ENCODE measurements around the gene LENG9.
A peak's percentile ranks its signal among the peaks of the same experiment; 100 is the strongest.

Gene LENG9

DNA sequence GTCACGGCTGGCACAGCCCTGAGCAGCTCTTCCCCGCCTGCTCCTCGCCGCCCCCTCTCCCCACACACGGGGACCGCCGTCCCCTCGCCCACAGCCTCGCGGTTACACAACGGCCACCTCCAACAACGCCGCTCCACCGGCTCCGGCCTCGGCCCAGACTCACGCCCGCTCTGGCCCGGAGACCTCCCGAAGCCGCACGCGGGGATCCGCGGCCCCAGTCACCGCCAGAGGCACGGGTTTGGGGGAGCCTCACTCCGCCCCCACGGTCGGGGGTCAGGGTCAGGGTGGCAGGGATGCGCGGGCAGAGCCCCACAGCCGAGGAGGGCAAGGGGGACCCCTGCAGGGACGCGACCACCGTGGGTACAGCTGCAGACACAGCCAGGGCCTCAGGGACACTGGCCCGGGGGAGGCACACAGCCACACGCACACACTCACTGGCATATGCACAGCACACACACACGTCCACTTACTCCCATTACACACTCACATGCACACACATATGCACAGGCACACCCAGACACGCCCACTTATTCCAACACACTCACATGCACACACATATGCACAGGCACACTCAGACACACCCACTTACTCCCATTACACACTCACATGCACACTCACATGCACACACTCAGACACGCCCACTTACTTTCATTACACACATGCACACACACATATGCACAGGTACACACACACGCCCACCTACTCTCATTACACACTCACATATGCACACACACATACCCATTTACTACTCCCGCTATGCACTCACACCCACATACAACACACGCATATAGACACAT lies 46.7 kb downstream of the LENG9 start (continued):
- TF ChIP-seq ZNF747 (tag by site-specific recombination; IDR thresholded peaks at IDR 0.05) (no peak), ZFP3 (tag by site-specific recombination; IDR thresholded peaks at IDR 0.05; ENCODE audit: low read depth) (no peak), KLF1 (tag by site-specific recombination; IDR thresholded peaks at IDR 0.05) (peak; percentile 35; the same call in 1 of the 2 replicates), ZNF416 (tag by site-specific recombination; IDR thresholded peaks at IDR 0.05) (no peak), ZNF571 (tag by site-specific recombination; IDR thresholded peaks at IDR 0.05) (no peak), ZNF596 (tag by site-specific recombination; IDR thresholded peaks at IDR 0.05) (no peak), ZNF423 (tag by site-specific recombination; IDR thresholded peaks at IDR 0.05) (no peak), ZNF133 (tag by site-specific recombination; IDR thresholded peaks at IDR 0.05) (peak; percentile 20; the same call in 1 of the 2 replicates), ZNF202 (tag by site-specific recombination; IDR thresholded peaks at IDR 0.05; ENCODE audit: borderline replicate concordance) (no peak), KLF8 (tag by site-specific recombination; IDR thresholded peaks at IDR 0.05) (peak; percentile 28; the same call in 1 of the 2 replicates), ZNF274 (IDR thresholded peaks at IDR 0.05; ENCODE audit: low read length) (no peak), ZNF274 (tag by site-specific recombination; IDR thresholded peaks at IDR 0.05; ENCODE audit: borderline replicate concordance) (no peak)
- TF ChIP-seq, protein P1, sequence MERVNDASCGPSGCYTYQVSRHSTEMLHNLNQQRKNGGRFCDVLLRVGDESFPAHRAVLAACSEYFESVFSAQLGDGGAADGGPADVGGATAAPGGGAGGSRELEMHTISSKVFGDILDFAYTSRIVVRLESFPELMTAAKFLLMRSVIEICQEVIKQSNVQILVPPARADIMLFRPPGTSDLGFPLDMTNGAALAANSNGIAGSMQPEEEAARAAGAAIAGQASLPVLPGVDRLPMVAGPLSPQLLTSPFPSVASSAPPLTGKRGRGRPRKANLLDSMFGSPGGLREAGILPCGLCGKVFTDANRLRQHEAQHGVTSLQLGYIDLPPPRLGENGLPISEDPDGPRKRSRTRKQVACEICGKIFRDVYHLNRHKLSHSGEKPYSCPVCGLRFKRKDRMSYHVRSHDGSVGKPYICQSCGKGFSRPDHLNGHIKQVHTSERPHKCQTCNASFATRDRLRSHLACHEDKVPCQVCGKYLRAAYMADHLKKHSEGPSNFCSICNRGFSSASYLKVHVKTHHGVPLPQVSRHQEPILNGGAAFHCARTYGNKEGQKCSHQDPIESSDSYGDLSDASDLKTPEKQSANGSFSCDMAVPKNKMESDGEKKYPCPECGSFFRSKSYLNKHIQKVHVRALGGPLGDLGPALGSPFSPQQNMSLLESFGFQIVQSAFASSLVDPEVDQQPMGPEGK (tag by site-specific recombination; IDR thresholded peaks at IDR 0.05): no peak
- TF ChIP-seq, protein P2, sequence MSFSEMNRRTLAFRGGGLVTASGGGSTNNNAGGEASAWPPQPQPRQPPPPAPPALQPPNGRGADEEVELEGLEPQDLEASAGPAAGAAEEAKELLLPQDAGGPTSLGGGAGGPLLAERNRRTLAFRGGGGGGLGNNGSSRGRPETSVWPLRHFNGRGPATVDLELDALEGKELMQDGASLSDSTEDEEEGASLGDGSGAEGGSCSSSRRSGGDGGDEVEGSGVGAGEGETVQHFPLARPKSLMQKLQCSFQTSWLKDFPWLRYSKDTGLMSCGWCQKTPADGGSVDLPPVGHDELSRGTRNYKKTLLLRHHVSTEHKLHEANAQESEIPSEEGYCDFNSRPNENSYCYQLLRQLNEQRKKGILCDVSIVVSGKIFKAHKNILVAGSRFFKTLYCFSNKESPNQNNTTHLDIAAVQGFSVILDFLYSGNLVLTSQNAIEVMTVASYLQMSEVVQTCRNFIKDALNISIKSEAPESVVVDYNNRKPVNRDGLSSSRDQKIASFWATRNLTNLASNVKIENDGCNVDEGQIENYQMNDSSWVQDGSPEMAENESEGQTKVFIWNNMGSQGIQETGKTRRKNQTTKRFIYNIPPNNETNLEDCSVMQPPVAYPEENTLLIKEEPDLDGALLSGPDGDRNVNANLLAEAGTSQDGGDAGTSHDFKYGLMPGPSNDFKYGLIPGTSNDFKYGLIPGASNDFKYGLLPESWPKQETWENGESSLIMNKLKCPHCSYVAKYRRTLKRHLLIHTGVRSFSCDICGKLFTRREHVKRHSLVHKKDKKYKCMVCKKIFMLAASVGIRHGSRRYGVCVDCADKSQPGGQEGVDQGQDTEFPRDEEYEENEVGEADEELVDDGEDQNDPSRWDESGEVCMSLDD (tag by site-specific recombination; IDR thresholded peaks at IDR 0.05): no peak
- TF ChIP-seq, protein P3, sequence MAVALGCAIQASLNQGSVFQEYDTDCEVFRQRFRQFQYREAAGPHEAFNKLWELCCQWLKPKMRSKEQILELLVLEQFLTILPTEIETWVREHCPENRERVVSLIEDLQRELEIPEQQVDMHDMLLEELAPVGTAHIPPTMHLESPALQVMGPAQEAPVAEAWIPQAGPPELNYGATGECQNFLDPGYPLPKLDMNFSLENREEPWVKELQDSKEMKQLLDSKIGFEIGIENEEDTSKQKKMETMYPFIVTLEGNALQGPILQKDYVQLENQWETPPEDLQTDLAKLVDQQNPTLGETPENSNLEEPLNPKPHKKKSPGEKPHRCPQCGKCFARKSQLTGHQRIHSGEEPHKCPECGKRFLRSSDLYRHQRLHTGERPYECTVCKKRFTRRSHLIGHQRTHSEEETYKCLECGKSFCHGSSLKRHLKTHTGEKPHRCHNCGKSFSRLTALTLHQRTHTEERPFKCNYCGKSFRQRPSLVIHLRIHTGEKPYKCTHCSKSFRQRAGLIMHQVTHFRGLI (tag by site-specific recombination; IDR thresholded peaks at IDR 0.05): no peak
- TF ChIP-seq, protein P4, sequence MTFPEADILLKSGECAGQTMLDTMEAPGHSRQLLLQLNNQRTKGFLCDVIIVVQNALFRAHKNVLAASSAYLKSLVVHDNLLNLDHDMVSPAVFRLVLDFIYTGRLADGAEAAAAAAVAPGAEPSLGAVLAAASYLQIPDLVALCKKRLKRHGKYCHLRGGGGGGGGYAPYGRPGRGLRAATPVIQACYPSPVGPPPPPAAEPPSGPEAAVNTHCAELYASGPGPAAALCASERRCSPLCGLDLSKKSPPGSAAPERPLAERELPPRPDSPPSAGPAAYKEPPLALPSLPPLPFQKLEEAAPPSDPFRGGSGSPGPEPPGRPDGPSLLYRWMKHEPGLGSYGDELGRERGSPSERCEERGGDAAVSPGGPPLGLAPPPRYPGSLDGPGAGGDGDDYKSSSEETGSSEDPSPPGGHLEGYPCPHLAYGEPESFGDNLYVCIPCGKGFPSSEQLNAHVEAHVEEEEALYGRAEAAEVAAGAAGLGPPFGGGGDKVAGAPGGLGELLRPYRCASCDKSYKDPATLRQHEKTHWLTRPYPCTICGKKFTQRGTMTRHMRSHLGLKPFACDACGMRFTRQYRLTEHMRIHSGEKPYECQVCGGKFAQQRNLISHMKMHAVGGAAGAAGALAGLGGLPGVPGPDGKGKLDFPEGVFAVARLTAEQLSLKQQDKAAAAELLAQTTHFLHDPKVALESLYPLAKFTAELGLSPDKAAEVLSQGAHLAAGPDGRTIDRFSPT (tag by site-specific recombination; IDR thresholded peaks at IDR 0.05): 0 out of 2 replicates have a peak, but pooled peaks have one; percentile 36
- TF ChIP-seq, protein P5, sequence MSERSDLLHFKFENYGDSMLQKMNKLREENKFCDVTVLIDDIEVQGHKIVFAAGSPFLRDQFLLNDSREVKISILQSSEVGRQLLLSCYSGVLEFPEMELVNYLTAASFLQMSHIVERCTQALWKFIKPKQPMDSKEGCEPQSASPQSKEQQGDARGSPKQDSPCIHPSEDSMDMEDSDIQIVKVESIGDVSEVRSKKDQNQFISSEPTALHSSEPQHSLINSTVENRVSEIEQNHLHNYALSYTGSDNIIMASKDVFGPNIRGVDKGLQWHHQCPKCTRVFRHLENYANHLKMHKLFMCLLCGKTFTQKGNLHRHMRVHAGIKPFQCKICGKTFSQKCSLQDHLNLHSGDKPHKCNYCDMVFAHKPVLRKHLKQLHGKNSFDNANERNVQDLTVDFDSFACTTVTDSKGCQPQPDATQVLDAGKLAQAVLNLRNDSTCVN (tag by site-specific recombination; optimal IDR thresholded peaks at IDR 0.05): no peak
